DMS153 (cell line): ENCODE data around the gene PADI4.
"Not testable (repeated sequence)": the region's sequence is repeated elsewhere in the genome, so short reads cannot be mapped to it uniquely, and the experiment has no call there.

ENCODE experiments used
- DNase-seq: peaks from one replicate; lab custom pipeline; 2025; lab: John Stamatoyannopoulos, UW

The PADI4 gene

GRCh38 chr1:17397910-17398695, 90.1 kb downstream of the PADI4 start:
- no peak for DNase-seq

DNA sequence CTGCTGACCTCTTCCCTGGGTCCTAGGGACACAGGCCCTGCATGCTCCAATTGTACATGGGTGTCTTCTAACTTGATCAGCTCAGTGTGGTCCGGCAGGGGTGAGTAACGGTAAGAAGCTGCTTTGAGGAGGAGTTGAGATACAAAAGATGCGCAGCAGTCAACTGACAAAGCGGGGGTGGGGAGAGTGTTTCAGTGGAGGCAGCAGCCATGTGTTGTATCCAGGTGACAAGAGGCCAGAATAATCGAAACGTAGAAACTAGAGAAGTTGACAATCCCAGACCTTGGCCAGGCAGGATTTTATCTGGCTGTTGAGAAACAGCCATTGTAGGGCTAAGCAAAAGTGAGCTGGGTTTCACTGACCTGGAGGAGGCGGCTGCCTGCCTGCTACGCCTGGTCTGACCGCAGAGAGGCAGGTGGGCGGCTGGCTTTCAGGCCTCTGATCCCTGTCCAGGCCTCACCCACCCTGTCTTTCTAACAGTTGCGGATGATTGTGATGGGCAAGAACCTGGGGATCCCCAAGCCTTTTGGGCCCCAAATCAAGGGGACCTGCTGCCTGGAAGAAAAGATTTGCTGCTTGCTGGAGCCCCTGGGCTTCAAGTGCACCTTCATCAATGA, 92.8 kb downstream of the PADI4 start:
- no peak for DNase-seq

DNA sequence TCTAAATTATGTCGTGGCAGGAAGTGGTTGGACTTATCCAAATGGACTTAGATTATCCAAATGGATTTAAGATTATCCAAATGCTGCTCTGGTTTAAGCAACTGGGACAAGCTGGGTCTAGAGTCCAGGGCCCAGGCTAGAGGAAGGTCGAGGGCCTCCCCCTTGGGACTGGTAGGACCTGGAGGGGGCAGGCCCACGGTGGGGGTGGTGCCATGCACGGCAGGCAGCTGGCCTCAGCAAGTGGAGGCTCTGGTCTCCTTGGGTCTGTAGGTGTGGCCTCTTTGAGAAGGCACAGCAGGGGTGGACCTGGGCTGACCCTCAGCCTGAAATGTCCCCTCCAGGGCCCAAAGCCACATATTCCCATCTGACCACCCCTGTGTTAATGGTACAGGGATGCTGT, 93.8 kb downstream of the PADI4 start:
- no peak for DNase-seq

DNA sequence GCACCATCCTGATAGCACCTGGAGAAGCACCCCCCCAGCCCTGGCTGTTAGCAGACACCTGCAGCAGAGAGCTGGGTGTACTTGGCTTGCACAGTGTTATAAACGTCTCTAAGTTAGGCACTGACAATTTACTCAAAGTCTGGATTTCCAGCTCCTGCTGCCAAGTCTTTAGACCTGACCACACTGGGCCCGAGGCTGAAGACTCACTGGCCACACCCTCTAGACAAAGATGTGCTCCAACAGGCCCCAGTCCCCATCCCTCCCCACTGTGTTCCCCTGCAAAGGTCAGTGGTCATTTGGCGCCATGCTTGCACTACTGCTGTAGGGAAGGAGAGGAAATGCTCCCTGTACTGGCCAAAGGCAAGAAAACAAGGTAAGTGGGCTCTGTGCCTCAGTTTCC, 95.1 kb downstream of the PADI4 start:
- no peak for DNase-seq

DNA sequence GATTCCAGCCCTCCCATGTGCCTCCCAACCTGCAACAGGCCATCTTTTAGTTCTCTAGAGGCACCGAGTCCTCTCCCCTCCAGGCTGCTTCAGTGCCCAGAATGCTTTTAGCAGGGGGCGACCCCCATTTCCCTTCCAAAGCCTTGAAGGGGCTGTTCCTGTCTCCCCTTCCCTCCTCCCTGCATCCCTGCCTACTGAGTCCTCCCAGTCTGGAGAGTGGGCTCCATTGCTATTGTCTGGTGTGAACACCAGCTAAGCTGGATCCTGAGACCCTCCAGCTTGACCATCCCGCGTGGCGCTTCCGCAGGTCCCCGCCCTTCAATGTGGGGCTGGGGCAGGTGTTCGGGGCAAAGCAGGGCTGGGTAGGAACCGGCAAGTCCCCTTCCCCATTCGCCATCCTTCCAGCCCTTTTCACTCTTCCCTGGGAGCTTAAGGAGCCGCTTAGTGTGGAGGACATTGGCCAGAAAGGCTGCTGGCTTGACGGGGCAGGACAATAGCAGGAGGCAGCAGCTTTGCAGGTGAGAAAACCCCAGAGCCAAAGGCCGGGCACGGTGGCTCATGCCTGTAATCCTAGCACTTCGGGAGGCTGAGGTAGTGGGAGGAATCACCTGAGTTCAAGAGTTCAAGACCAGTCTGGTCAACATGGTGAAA, 96.2 kb downstream of the PADI4 start:
- no peak for DNase-seq

DNA sequence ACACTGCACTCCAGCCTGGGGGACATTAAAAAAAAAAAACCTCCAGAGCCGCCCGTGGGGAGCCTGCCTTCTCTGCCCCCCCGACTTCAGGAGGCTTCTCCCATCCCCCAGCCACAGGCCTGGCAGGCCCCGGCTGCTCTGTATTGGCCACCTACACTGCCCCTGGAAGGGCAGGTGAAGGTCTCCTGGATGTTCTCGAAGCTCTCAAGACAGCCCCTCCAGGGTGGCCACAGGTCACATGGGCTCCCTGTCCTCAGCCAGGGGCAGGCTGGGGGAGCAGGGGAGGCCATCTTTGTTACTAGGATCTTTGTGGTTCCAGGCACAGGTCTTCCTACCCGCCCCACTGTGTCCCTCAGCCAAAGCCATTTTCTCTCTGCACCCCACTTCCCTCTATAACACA, 96.8 kb downstream of the PADI4 start:
- no peak for DNase-seq

GRCh38 chr1:17405898-17406759, 98.1 kb downstream of the PADI4 start:
- DNase-seq = no peak

GRCh38 chr1:17406760-17407475, 98.9 kb downstream of the PADI4 start:
- not testable (repeated sequence) for DNase-seq

DNA sequence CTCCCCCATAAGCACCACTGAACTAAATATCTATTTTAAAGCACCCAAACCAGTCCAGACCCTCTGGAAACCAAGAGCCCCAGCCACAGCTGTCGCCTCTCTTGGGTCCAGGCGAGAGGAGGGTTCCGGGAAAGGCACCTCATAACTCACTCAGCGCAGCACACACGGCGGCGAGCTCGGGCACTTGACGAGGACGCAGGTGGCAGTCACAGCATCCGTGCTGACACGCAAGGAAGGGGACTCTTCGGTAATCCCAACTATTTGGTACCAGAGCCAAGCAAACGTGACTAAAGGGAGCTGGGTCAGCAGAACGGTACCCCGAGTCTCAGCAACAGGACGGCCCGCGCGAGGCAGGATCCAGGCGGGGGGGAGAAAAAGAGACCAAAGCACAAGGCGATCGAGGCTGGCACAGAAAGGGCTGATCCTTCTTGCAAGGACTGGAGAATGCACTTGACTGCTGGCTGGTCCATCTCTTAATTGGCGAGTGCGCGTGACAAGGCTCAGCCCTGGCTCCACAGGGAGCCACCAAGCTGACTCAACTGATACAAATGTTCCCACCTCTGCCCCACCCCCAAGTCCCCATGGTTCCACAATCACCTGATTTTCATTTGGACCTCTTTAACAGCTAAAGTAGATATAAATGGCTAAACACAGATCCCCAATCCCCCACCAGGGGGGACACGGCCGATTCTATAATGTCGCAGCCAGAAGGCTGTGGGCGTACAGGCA, 100.0 kb downstream of the PADI4 start:
- DNase-seq = not testable (repeated sequence)

DNA sequence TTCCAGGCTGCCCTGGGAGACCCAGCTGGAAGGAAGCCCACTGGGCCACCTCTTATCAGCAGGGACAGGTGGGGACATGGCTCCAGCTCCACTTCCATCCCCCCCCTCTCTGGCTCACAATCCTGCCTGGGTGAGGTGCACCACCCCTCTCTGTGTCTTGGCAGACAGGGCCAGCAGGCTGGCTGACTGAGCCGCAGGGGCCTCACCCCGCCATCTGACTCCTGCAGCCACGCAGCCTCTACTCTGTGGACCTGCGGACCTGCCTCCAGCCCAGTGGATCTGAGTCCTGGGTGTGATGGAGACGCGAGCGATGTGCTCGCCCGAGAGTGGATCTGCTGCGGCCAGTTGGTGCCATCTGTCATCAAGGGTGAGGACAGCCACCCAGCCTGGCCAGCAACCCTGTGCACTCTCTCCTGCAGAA, 101.4 kb downstream of the PADI4 start:
- DNase-seq = no peak

GRCh38 chr1:17412093-17412870, 104.3 kb downstream of the PADI4 start:
- DNase-seq = no peak
